DOHH2 (cell line): ENCODE data around the gene FTCD.
"Not testable (repeated sequence)": the region's sequence is repeated elsewhere in the genome, so short reads cannot be mapped to it uniquely, and the experiment has no call there.

Experiments
- CTCF ChIP-seq: fragments of 200-600 bp; sonication (generic); IDR thresholded peaks from one replicate; pipeline ENCODE4 v1.5.1; 2014; ENCODE audit warnings: antibody characterized with exemption, mild to moderate bottlenecking, low read depth, low read length; ENCODE audit not compliant: poor library complexity, severe bottlenecking
- EZH2phosphoT487 ChIP-seq: fragments of 200-600 bp; sonication (generic); IDR thresholded peaks from 2 replicates; pipeline ENCODE4 v1.6.1; 2017; ENCODE audit warnings: borderline replicate concordance, mild to moderate bottlenecking, antibody characterized with exemption, low read length, moderate library complexity, mixed read lengths

- TF ChIP-seq CTCF, EZH2phosphoT487: not testable (repeated sequence)
These were observed 45.8 kb upstream of the FTCD start for GRCh38 chr21:46200877-46201803.
